Measurements from ENCODE around the gene PEMT.
A peak's percentile ranks its signal among the peaks of the same experiment; 100 is the strongest.

The PEMT gene

DNA sequence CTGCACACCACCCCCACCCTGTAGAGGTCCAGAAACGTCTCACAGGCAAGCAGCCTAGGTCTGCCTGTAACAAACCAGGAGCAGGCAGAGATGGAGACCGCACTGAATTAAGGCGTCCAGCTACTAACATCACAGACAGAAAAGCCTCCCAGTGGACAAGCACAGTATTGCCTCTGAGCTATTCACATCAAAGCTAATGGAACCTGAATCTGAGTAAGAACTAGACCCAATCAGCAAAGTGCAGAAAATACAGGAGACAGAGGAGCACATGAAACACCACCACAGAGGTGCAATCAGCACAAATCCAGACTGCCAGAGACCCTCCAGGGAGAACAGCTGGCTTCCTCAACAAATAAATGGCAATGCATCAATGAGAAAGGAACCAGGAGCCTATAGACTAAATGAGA, 22.2 kb upstream of the PEMT start:
- Mint-ChIP-seq H3K36me3 (ENCODE audit: low read depth) (no peaks in the 10 kb centered on the region), H3K4me3 (no peak overlapping the region), H3K27ac (no peak overlapping the region), H3K4me1 (ENCODE audit: low read depth) (no peaks in the 10 kb centered on the region), H3K9me3 (peaks cover 4% of the 10 kb centered on the region), H3K27me3 (ENCODE audit: low read depth) (no peaks in the 10 kb centered on the region)

DNA sequence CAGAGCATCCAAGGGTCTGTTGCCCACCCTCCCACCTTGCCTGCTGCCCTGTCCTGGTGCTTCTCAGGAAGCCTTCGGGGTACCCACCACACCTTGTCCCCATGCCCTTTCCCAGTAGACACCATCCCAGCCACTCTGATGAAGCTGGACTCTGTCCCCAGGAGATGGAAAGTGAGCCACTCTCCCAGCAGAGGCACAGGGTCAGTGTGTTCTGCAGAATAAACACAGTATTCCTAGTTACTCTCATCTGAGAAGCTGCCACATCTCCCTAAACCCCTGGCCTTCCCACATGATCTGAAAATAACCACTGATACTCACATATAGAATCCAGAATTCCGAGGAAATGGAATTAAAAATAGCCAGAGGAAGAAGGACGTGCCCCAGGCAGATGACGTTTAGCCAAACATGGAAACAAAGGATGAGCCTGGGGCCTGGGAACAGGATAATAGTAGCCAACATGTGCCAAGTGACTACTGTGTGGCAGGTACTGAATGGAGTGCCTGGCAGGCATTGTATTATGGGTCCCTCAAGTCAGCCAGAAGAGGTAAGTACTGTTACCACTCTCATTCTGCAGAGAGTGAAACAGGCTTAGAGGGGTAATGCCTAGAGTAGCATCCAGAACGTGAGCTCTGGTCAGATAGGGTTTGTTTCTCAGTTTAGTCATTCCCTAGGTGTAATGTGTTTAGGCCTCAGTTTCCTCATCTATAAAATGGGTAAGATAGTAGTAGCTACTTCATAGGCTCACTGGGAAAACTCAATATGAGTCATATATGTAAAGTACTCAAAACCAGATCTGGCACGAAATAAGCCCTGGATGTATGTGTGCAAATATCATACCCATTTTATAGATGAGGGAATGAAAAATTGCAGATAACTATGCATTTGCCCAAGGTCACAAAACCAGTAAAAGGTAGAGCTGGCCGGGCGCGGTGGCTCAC, 20.8 kb upstream of the PEMT start:
- no peaks in the 10 kb centered on the region for H3K36me3 Mint-ChIP-seq (ENCODE audit: low read depth)
- peaks cover 4% of the 10 kb centered on the region for H3K9me3 Mint-ChIP-seq
- H3K27ac Mint-ChIP-seq = no peak overlapping the region
- H3K4me3 Mint-ChIP-seq = no peak overlapping the region
- no peaks in the 10 kb centered on the region for H3K27me3 Mint-ChIP-seq (ENCODE audit: low read depth)
- H3K4me1 Mint-ChIP-seq (ENCODE audit: low read depth) = no peaks in the 10 kb centered on the region

DNA sequence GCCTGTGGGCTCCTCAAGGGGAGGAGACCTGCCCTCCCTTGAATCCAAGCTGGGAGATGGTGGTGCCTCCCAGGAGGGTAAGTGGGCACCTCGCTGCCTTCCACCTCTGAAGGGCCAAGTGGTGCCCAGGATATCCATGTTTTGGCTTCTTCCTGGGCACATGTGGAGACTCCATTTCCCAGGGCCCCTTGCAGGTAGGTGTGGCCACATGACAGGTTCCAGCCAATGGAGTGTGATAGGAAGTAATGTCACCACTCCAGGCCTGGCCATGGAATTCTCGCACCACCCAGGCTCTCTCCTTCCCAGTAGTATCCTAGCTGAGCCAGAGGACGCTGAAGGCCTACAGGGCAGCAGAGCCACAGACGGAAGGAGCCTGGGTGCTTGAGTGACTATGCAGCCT, 17.6 kb upstream of the PEMT start:
- H3K4me1 Mint-ChIP-seq (ENCODE audit: low read depth) = no peaks in the 10 kb centered on the region
- no peak overlapping the region for H3K27ac Mint-ChIP-seq
- H3K27me3 Mint-ChIP-seq (ENCODE audit: low read depth) = no peaks in the 10 kb centered on the region
- peaks cover 4% of the 10 kb centered on the region for H3K9me3 Mint-ChIP-seq
- no peak overlapping the region for H3K4me3 Mint-ChIP-seq
- H3K36me3 Mint-ChIP-seq (ENCODE audit: low read depth) = no peaks in the 10 kb centered on the region

DNA sequence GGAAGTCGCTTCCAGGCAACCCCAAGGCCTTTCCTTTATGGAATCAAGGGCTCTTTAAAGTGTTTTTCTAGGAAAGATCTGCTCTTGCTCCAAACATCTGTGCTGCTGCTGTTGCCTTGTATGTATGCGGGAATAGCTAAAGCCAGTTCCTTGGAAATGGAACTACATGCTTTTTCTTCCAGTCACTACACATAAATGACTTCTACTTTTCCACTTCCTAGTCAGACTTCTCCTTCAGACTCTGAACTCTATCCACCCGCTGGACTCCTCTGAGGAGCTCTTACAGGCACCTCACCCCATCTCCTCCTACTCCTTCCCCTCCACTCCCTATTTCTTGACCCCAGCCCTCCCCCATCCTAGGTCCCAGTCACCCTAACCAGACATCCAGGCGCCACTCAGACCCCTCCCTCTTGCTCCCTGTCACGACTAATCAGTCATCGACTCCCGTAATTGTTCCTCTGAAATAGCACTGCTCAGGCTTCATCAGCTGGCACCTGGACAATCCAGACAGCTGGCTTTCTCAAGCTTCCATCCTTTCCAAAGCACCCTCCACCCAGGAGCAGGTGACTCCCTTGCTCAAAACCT, 15.0 kb upstream of the PEMT start:
- Mint-ChIP-seq H3K4me3 (no peak overlapping the region), H3K9me3 (no peaks in the 10 kb centered on the region), H3K36me3 (ENCODE audit: low read depth) (no peaks in the 10 kb centered on the region), H3K27ac (no peak overlapping the region), H3K4me1 (ENCODE audit: low read depth) (no peaks in the 10 kb centered on the region), H3K27me3 (ENCODE audit: low read depth) (no peaks in the 10 kb centered on the region)

DNA sequence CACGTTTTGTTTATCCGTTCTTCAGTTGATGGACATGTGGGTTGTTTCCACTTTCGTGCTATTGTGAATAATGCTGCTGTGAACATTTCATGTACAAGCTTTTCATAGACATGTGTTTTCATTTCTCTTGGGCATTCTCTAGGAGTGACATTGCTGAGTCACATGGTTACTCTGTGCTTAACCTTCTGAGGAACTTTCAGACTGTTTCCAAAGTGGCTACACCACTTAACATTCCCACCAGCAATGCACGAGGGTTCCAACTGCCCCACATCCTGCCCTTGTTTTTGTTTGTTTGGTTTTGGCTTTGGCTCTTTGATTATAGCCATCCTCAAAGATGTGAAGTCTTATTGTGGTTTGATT, 14.2 kb upstream of the PEMT start:
- no peaks in the 10 kb centered on the region for H3K9me3 Mint-ChIP-seq
- H3K27ac Mint-ChIP-seq = no peak overlapping the region
- H3K4me1 Mint-ChIP-seq (ENCODE audit: low read depth) = no peaks in the 10 kb centered on the region
- no peaks in the 10 kb centered on the region for H3K36me3 Mint-ChIP-seq (ENCODE audit: low read depth)
- H3K27me3 Mint-ChIP-seq (ENCODE audit: low read depth) = no peaks in the 10 kb centered on the region
- H3K4me3 Mint-ChIP-seq = no peak overlapping the region

DNA sequence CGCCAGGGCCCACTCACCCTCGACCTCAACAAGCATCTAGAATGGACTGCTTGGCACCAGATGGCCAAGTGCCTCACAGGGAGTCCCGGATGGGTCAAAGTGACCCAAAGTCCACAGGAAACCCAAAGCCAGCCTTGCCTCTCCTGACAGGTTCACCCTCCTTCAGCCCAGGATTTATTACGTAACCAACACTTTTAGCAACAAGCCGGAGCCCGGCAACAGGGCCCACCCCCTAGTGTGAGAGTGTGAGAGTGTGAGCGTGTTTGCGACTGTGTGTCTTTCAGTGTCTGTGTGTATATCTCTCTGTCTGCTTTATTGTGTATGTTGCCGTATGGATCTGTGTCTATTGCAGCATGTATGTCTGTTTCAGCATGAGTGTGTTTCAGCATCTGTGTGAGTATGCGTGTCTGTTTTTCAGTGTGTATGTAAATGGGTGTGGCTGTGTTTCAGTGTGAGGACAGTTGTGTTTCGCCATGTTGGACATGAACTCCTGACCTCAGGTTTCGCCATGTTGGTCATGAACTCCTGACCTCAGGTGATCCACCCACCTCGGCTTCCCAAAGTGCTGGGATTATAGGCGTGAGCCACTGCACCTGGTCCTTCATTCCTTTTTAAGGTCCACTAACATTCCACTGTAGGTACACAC, 13.7 kb upstream of the PEMT start:
- Mint-ChIP-seq H3K4me1 (ENCODE audit: low read depth) (no peaks in the 10 kb centered on the region), H3K27ac (no peak overlapping the region), H3K27me3 (ENCODE audit: low read depth) (no peaks in the 10 kb centered on the region), H3K9me3 (no peaks in the 10 kb centered on the region), H3K36me3 (ENCODE audit: low read depth) (no peaks in the 10 kb centered on the region), H3K4me3 (no peak overlapping the region)

DNA sequence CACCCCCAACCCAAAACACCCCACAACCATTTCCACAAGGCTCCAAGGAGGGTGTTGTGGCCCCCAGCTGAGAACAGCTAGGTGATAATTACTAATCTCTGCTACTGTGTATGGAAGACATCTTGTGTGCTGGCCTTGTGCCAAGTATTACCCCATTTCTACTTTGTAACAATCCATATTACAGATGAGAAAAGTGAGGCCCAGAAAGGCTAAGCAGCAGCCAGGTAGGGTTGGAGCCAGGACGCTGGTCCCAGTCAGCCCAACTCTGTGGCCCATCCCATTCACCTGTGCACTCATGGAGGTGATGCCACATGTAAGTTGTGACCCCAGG, 12.4 kb upstream of the PEMT start:
- Mint-ChIP-seq H3K4me1 (ENCODE audit: low read depth) (no peaks in the 10 kb centered on the region), H3K27ac (no peak overlapping the region), H3K9me3 (no peaks in the 10 kb centered on the region), H3K4me3 (no peak overlapping the region), H3K27me3 (ENCODE audit: low read depth) (no peaks in the 10 kb centered on the region), H3K36me3 (ENCODE audit: low read depth) (no peaks in the 10 kb centered on the region)

DNA sequence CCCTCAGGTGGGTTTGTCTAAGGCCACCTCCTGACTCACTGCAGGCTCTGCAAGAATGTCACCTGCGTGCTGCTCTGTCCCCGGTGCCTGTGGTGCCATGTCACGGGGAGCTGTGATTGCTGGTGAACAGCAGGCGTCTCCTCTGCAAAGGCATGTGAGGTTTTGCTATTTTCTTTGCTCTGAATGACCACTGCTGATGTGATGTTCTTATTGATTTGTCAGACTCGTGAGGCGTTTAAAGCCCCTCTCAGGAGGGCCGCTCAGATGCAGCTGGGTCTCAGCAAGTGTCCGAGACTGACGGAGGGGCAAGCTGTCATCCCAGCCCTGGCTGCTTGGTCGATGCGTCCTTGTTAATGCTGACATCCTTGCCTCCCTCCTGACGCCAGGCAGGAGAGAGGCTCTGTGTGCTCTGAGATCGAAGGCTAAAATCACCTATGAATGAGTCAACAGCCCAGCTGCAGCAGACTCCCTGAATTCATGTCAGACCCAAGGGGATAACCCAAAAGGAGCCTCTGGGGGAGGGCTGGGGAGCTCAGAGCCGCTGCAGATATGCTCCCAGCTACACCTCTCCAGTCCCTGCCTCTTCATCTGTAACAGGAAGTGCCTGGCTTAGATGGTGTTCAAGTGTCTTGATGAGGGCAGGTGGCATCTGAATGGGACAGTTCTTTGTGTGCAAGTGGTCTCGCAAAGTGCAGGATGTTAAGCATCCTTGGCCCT, 11.8 kb upstream of the PEMT start:
- no peak overlapping the region for H3K4me3 Mint-ChIP-seq
- H3K36me3 Mint-ChIP-seq (ENCODE audit: low read depth) = no peaks in the 10 kb centered on the region
- H3K27ac Mint-ChIP-seq = no peak overlapping the region
- H3K27me3 Mint-ChIP-seq (ENCODE audit: low read depth) = no peaks in the 10 kb centered on the region
- H3K4me1 Mint-ChIP-seq (ENCODE audit: low read depth) = no peaks in the 10 kb centered on the region
- no peaks in the 10 kb centered on the region for H3K9me3 Mint-ChIP-seq

DNA sequence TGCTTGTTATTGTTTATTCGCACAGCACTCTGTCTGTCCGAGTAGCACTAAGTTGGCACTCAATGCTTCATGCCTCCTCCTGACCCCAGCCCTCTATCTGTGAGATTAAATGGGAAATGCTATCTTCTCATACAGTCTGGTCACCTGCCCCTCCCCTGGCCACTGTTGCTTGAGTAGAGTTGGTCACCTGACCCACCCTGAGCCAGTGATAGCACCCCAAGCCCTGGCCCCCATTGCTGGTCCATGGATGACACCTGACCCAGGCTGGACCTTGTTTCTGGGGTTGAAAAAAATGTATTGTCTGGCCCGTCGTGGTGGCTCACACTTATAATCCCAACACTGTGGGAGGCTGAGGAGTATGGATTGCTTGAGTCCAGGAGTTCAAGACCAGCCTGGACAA, 8.5 kb upstream of the PEMT start:
- no peaks in the 10 kb centered on the region for H3K36me3 Mint-ChIP-seq (ENCODE audit: low read depth)
- H3K27me3 Mint-ChIP-seq (ENCODE audit: low read depth) = no peaks in the 10 kb centered on the region
- no peaks in the 10 kb centered on the region for H3K4me1 Mint-ChIP-seq (ENCODE audit: low read depth)
- H3K9me3 Mint-ChIP-seq = no peaks in the 10 kb centered on the region
- H3K27ac Mint-ChIP-seq = no peak overlapping the region
- H3K4me3 Mint-ChIP-seq = no peak overlapping the region

DNA sequence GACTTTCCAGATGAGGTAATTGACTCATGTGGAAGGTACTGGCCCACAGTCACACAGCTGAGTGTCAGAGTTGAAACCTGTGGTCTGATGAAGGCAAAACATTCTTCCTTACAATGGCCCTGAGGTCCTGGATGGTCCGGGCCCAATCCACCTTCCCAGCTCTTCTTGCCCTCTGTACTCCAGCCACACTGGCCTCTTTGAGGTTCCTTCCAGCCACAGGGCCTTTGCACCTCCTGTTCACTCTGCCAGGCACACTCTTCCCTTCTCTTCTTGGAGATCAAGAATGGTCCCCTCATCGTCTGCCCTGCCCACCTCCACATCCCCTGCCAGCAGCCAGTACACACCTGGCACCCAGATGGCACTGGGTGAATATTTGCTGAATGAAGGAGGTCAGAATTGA, 6.5 kb upstream of the PEMT start:
- no peak overlapping the region for H3K4me3 Mint-ChIP-seq

DNA sequence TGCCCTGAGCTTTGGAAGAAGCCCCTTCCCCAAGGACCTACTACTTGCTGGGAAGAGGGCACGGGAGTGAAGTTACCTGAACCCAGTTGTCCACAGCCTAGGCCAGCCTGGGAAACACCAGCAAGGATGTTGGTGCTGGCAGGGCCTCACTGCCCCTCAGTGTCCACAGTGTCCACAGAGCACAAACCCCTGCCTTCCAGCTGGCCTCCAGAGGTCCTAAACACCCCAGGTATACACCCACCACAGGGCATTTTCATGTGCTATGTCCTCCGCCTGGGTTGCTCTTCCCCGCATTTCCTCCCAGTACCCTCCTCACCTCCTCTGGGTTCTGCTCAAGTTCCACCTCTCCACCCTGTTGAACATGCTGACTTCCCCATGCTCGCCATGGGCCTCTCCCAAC, 4.2 kb upstream of the PEMT start:
- Mint-ChIP-seq H3K4me1 (ENCODE audit: low read depth) (peaks cover 7% of the 10 kb centered on the region), H3K27ac (no peak overlapping the region), H3K27me3 (ENCODE audit: low read depth) (no peaks in the 10 kb centered on the region), H3K9me3 (no peaks in the 10 kb centered on the region), H3K4me3 (no peak overlapping the region), H3K36me3 (ENCODE audit: low read depth) (no peaks in the 10 kb centered on the region)

More for the DNA sequence above, 6.5 kb upstream of the PEMT start:
- Mint-ChIP-seq H3K27ac (no peak overlapping the region), H3K4me1 (ENCODE audit: low read depth) (no peaks in the 10 kb centered on the region), H3K27me3 (ENCODE audit: low read depth) (no peaks in the 10 kb centered on the region), H3K36me3 (ENCODE audit: low read depth) (no peaks in the 10 kb centered on the region), H3K9me3 (no peaks in the 10 kb centered on the region)

DNA sequence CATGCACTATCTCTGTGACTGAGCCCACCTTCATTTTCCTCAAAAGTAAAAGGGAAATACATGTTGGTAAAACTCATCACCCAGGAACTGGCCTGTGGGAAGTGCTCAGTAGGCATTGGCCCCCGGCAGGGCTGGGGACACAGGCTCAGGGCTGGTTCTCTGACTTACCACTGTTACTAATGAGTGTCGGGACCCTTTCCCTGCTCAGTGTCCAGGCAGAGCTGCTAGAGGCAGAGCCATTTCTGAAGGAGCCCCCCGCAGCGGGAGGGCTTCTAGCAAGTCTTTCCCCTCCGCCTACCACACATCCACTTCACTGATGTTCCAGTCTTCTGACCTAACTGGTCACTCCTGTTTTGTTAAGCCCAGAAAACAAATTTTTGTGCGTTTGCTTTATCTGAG, 1.7 kb upstream of the PEMT start:
- no peaks in the 10 kb centered on the region for H3K27me3 Mint-ChIP-seq (ENCODE audit: low read depth)
- H3K27ac Mint-ChIP-seq = no peak overlapping the region
- H3K4me1 Mint-ChIP-seq (ENCODE audit: low read depth) = peaks cover 14% of the 10 kb centered on the region
- H3K36me3 Mint-ChIP-seq (ENCODE audit: low read depth) = no peaks in the 10 kb centered on the region
- no peak overlapping the region for H3K4me3 Mint-ChIP-seq
- no peaks in the 10 kb centered on the region for H3K9me3 Mint-ChIP-seq

DNA sequence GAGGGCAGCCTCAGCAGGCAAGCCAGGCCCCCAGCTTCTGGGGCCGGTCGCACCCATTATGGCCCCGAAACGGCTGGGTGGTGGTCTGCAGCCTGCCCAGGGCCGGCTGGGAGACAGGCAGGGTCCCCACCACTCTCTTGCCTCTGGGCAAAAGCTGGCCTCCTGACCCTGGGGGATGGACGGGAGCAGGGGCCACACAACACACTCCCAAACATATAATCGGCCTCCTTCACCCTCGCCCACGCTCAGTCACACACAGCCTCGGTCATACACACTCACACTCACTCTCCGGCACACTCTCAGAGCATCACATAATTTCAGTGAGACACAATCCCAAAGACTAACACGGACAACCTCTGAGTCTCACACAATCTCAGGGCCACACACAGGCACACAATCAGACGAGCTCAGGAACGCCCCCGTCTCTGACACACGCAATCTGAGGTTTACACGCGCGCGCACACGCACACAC, 589 bp downstream of the PEMT start:
- no peaks in the 10 kb centered on the region for H3K9me3 Mint-ChIP-seq
- peaks cover 16% of the 10 kb centered on the region for H3K4me1 Mint-ChIP-seq (ENCODE audit: low read depth)
- H3K36me3 Mint-ChIP-seq (ENCODE audit: low read depth) = no peaks in the 10 kb centered on the region
- peak overlapping the region; percentile 87 for H3K27ac Mint-ChIP-seq
- no peaks in the 10 kb centered on the region for H3K27me3 Mint-ChIP-seq (ENCODE audit: low read depth)
- peak overlapping the region; percentile 91 for H3K4me3 Mint-ChIP-seq

DNA sequence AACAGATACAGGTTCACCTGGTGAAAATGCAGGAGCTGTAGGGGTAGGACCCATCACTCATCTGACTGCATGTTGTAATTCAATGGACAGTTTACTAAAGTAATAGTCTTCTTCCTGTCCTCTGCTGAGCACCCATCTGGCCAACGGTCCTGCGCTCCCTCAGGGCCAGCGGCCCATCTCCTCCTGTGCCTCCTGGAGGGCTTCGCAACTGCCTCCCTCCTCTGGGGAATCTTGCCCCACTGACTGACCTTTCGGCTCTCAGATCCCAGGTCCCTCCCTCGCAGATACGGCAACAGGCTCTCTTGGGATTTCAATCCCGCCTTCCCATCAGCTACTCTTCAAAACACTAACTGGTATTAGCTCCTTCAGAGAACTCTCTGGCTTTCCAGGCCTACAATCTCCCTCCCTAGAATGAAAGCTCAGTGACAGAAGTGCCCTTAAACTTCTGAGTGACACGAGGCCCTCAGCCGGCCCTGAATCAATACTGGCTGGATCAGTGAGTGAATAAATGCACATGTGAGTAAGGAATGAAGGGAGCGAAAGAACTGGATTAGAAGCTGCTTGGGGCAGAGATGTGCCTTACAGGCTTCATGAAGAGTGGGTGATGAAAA, 1.3 kb downstream of the PEMT start:
- no peaks in the 10 kb centered on the region for H3K27me3 Mint-ChIP-seq (ENCODE audit: low read depth)
- peak overlapping the region; percentile 91 for H3K4me3 Mint-ChIP-seq
- peaks cover 16% of the 10 kb centered on the region for H3K4me1 Mint-ChIP-seq (ENCODE audit: low read depth)
- no peaks in the 10 kb centered on the region for H3K36me3 Mint-ChIP-seq (ENCODE audit: low read depth)
- no peaks in the 10 kb centered on the region for H3K9me3 Mint-ChIP-seq
- H3K27ac Mint-ChIP-seq = peak overlapping the region; percentile 46
